Endodermal cell (in vitro differentiated cells): ENCODE measurements around the gene TTC7B. TPM values are rescaled to one million over a fixed set of nuclear protein-coding genes. Genes with fewer than 3 reads are reported as not detected.

ENCODE experiments used
- DNase-seq: peaks from one replicate; pipeline ENCODE4 v3.0.0-alpha.2; 2017
- H3K27ac ChIP-seq: 2 replicates; pipeline ENCODE4 v1.5.1; 2013; ENCODE audit warnings: mild to moderate bottlenecking, low read depth, low read length, moderate library complexity
- H3K27me3 ChIP-seq: 2 replicates; pipeline ENCODE4 v1.6.1; 2013; ENCODE audit warnings: mild to moderate bottlenecking, low read length, moderate library complexity; ENCODE audit not compliant: insufficient read depth, control insufficient read depth, poor library complexity, severe bottlenecking
- H3K36me3 ChIP-seq: 2 replicates; pipeline ENCODE4 v1.7.0; 2013; ENCODE audit warnings: mild to moderate bottlenecking, low read length, moderate library complexity; ENCODE audit not compliant: control insufficient read depth, insufficient read depth
- H3K4me1 ChIP-seq: one replicate; pipeline ENCODE4 v1.7.0; 2013; ENCODE audit warnings: low read length; ENCODE audit not compliant: control insufficient read depth, insufficient read depth
- H3K4me3 ChIP-seq: 2 replicates; pipeline ENCODE4 v1.5.1; 2013; ENCODE audit warnings: mild to moderate bottlenecking, low read length, moderate library complexity
- H3K9ac ChIP-seq: 2 replicates; pipeline ENCODE4 v1.6.1; 2013; ENCODE audit warnings: mild to moderate bottlenecking, low read length, moderate library complexity; ENCODE audit not compliant: poor library complexity, severe bottlenecking; ENCODE audit errors: extremely low read depth
- H3K9me3 ChIP-seq: 2 replicates; pipeline ENCODE4 v1.6.1; 2013; ENCODE audit warnings: mild to moderate bottlenecking, low read length, moderate library complexity; ENCODE audit not compliant: control insufficient read depth
- H3K27ac Mint-ChIP-seq: 2 replicates; pipeline ENCODE4 v1.8.0; 2020; ENCODE audit warnings: mixed read lengths
- H3K27me3 Mint-ChIP-seq: 2 replicates; pipeline ENCODE4 v1.8.0; 2021; ENCODE audit warnings: mild to moderate bottlenecking, mixed read lengths; ENCODE audit not compliant: insufficient read depth
- H3K36me3 Mint-ChIP-seq: 2 replicates; pipeline ENCODE4 v1.8.0; 2020; ENCODE audit warnings: low read depth, mixed read lengths
- H3K4me1 Mint-ChIP-seq: 2 replicates; pipeline ENCODE4 v1.8.0; 2020; ENCODE audit warnings: mixed read lengths
- H3K4me3 Mint-ChIP-seq: 2 replicates; pipeline ENCODE4 v1.8.0; 2020; ENCODE audit warnings: mild to moderate bottlenecking, moderate library complexity, mixed read lengths
- H3K9me3 Mint-ChIP-seq: 2 replicates; pipeline ENCODE4 v1.8.0; 2020; ENCODE audit warnings: mild to moderate bottlenecking, mixed read lengths
- CTCF ChIP-seq: fragments of 200-600 bp; sonication (generic); conservative IDR thresholded peaks from 2 replicates; pipeline ENCODE4 v1.5.0; 2021; ENCODE audit warnings: antibody characterized with exemption, mild to moderate bottlenecking
- WGBS, 2 experiments: methylation state at CpG; one replicate each; pipeline versions ENCODE4 v1.1.5 to v1.1.7; 2013; ENCODE audit warnings: missing lambda C conversion rate in 2 of 2, mixed read lengths in 1 of 2; ENCODE audit not compliant: insufficient coverage in 1 of 2, insufficient read length in 1 of 2; 5-methylcytosine and 5-hydroxymethylcytosine counted together
- total RNA-seq, 2 donors: library from RNA; stranded (reverse); fragmentation: NEBNext Ultra II Directional in 1 of 2; extraction: Animal tissue kit (Norgen Biotek cat#: 25700) in 1 of 2; gene quantifications; 2 replicates in 1 of 2; 3 replicates in 1 of 2; pipeline ENCODE4 v1.2.1, GENCODE V29; 2021

The TTC7B gene
- total RNA-seq, 2 donors from 2014 or later = 51.3 to 62.6 TPM

- no peak overlapping the region for H3K4me3 Mint-ChIP-seq
- H3K36me3 Mint-ChIP-seq = peaks cover 5% of the 10 kb centered on the region
- H3K4me1 Mint-ChIP-seq = peaks cover 3% of the 10 kb centered on the region
- Histone ChIP-seq H3K4me3 (no peak overlapping the region), H3K27ac (no peak overlapping the region), H3K9ac (no peak overlapping the region), H3K4me1 (no peaks in the 10 kb centered on the region), H3K9me3 (no peaks in the 10 kb centered on the region), H3K36me3 (no peaks in the 10 kb centered on the region), H3K27me3 (no peaks in the 10 kb centered on the region)
- TF ChIP-seq CTCF = no peak
- DNase-seq = no peak
- H3K27ac Mint-ChIP-seq = no peak overlapping the region
- WGBS, 2 experiments = 94 to 97% methylated on average over 3 to 4 of the region's 4 CpGs
- no peaks in the 10 kb centered on the region for H3K27me3 Mint-ChIP-seq
- H3K9me3 Mint-ChIP-seq = no peaks in the 10 kb centered on the region
These were observed 232.8 kb downstream of the TTC7B start for GRCh38 chr14:90583427-90583826.

- Mint-ChIP-seq H3K4me1 (peaks cover 3% of the 10 kb centered on the region), H3K4me3 (no peak overlapping the region), H3K36me3 (peaks cover 5% of the 10 kb centered on the region), H3K27ac (no peak overlapping the region), H3K27me3 (no peaks in the 10 kb centered on the region), H3K9me3 (no peaks in the 10 kb centered on the region)
- no peaks in the 10 kb centered on the region for H3K27me3 ChIP-seq
- H3K36me3 ChIP-seq = peaks cover 1% of the 10 kb centered on the region
- DNase-seq = no peak
- no peak overlapping the region for H3K27ac ChIP-seq
- no peak for TF ChIP-seq CTCF
- H3K9me3 ChIP-seq = no peaks in the 10 kb centered on the region
- no peak overlapping the region for H3K4me3 ChIP-seq
- H3K4me1 ChIP-seq = no peaks in the 10 kb centered on the region
- WGBS, 2 experiments = 80 to 91% methylated on average over 1 to 3 of the region's 3 CpGs
- H3K9ac ChIP-seq = no peak overlapping the region
These were observed 234.1 kb downstream of the TTC7B start for GRCh38 chr14:90582166-90582565.

- 94 to 95% methylated on average over 8 of the region's 8 CpGs for WGBS, 2 experiments
- H3K4me3 ChIP-seq = no peak overlapping the region
- no peak for DNase-seq
- Mint-ChIP-seq H3K4me1 (peaks cover 3% of the 10 kb centered on the region), H3K9me3 (no peaks in the 10 kb centered on the region), H3K27ac (no peak overlapping the region), H3K36me3 (peaks cover 4% of the 10 kb centered on the region), H3K27me3 (no peaks in the 10 kb centered on the region), H3K4me3 (no peak overlapping the region)
- H3K9ac ChIP-seq = no peak overlapping the region
- TF ChIP-seq CTCF = no peak
- no peak overlapping the region for H3K27ac ChIP-seq
- no peaks in the 10 kb centered on the region for H3K4me1 ChIP-seq
- H3K36me3 ChIP-seq = peaks cover 5% of the 10 kb centered on the region
- H3K27me3 ChIP-seq = no peaks in the 10 kb centered on the region
- H3K9me3 ChIP-seq = no peaks in the 10 kb centered on the region
These were observed 234.5 kb downstream of the TTC7B start for GRCh38 chr14:90581745-90582144.
